Natural killer cell (primary cell): ENCODE results near the gene AP3B1. TPM values are rescaled to one million over a fixed set of nuclear protein-coding genes. Genes with fewer than 3 reads are reported as not detected.
"Not testable (repeated sequence)": the region's sequence is repeated elsewhere in the genome, so short reads cannot be mapped to it uniquely, and the experiment has no call there.

Experiments
- ATAC-seq, 3 donors: fragments of 150-1000 bp in 2 of 3; fragments of 200-7000 bp in 1 of 3; cut with Tn5 transposase; 1 replicate in 1 of 3; 2 replicates in 2 of 3; pipeline ENCODE4 v1.10.0; 2021; ENCODE audit warnings: mild to moderate bottlenecking in 2 of 3, moderate library complexity in 2 of 3
- DNase-seq, 2 donors: peaks; one replicate each; pipeline versions ENCODE4 v3.0.0 to v3.0.0-alpha.2; 2013 to 2021; ENCODE audit warnings: mixed read lengths in 1 of 2
- H3K27ac ChIP-seq: one replicate; pipeline ENCODE4 v1.5.1; 2013; ENCODE audit warnings: mild to moderate bottlenecking, low read length
- H3K27me3 ChIP-seq: one replicate; pipeline ENCODE4 v1.6.1; 2013; ENCODE audit warnings: low read length; ENCODE audit not compliant: control insufficient read depth, insufficient read depth
- H3K36me3 ChIP-seq: one replicate; pipeline ENCODE4 v1.6.1; 2013; ENCODE audit warnings: low read length; ENCODE audit not compliant: control insufficient read depth, insufficient read depth
- H3K4me1 ChIP-seq: one replicate; pipeline ENCODE4 v1.6.1; 2013; ENCODE audit warnings: low read length; ENCODE audit not compliant: control insufficient read depth, insufficient read depth
- H3K4me3 ChIP-seq: one replicate; pipeline ENCODE4 v1.5.1; 2013; ENCODE audit warnings: low read length
- H3K9me3 ChIP-seq: one replicate; pipeline ENCODE4 v1.6.1; 2013; ENCODE audit warnings: low read length; ENCODE audit not compliant: control insufficient read depth, insufficient read depth
- H3K27ac Mint-ChIP-seq, 2 donors: one replicate each; pipeline ENCODE4 v1.8.0; 2022; ENCODE audit warnings: mild to moderate bottlenecking in 2 of 2, mixed read lengths in 2 of 2, moderate library complexity in 1 of 2
- H3K27me3 Mint-ChIP-seq, 2 donors: one replicate each; pipeline ENCODE4 v1.8.0; 2022; ENCODE audit warnings: low read depth in 2 of 2, mixed read lengths in 2 of 2
- H3K36me3 Mint-ChIP-seq: one replicate; pipeline ENCODE4 v1.8.0; 2022; ENCODE audit warnings: mixed read lengths
- H3K4me1 Mint-ChIP-seq, 2 donors: one replicate each; pipeline ENCODE4 v1.8.0; 2022; ENCODE audit warnings: mixed read lengths in 2 of 2
- H3K4me3 Mint-ChIP-seq: one replicate; pipeline ENCODE4 v1.8.0; 2022; ENCODE audit warnings: mild to moderate bottlenecking, moderate library complexity, mixed read lengths
- H3K9me3 Mint-ChIP-seq, 2 donors: one replicate each; pipeline ENCODE4 v1.8.0; 2022; ENCODE audit warnings: mixed read lengths in 2 of 2
- CTCF ChIP-seq: fragments of 200-600 bp; IDR thresholded peaks from one replicate; pipeline ENCODE4 v1.8.0; 2022; ENCODE audit warnings: antibody characterized with exemption
- WGBS: methylation state at CpG from one replicate; pipeline ENCODE4 v1.1.7; 2013; ENCODE audit warnings: missing lambda C conversion rate; ENCODE audit not compliant: insufficient coverage; 5-methylcytosine and 5-hydroxymethylcytosine counted together
- intact Hi-C: fragments of 100-400 bp; cut with micrococcal nuclease; formaldehyde crosslinking; loops from one replicate; pipeline ENCODE4 v1.14.2; 2022
- total RNA-seq, 4 donors: library from RNA; stranded (reverse); fragments of 120-200 nt in 1 of 4; gene quantifications; one replicate each; pipeline versions ENCODE4 v1.2.3 to v1.2.4, GENCODE V29; 2013 to 2022

The AP3B1 gene
- total RNA-seq, 3 donors from 2014 or later (not counting 1 experiment from before 2014, with no cell fraction given): 48.5 to 58.2 (median 56.2) TPM

- Mint-ChIP-seq H3K27me3 (no peaks in the 10 kb centered on the region), H3K36me3 (peaks cover 19% of the 10 kb centered on the region), H3K9me3 (peaks cover 0 to 2% of the 10 kb centered on the region in 2 donors), H3K4me3 (no peak overlapping the region), H3K4me1 (peaks cover 17 to 21% of the 10 kb centered on the region in 2 donors), H3K27ac (no peak overlapping the region)
- ATAC-seq (no peak), DNase-seq (no peak)
- TF ChIP-seq CTCF: no peak
- Histone ChIP-seq H3K4me1 (no peaks in the 10 kb centered on the region), H3K4me3 (no peak overlapping the region), H3K27me3 (no peaks in the 10 kb centered on the region), H3K27ac (no peak overlapping the region), H3K9me3 (no peaks in the 10 kb centered on the region), H3K36me3 (peaks cover 38% of the 10 kb centered on the region)
- intact Hi-C loops: no loop called here
- 90% methylated on average over 5 of the region's 5 CpGs for WGBS
These were observed 116.1 kb downstream of the AP3B1 start for GRCh38 chr5:78178356-78178755.

- ATAC-seq, H3K27ac Mint-ChIP-seq, H3K27me3 Mint-ChIP-seq, intact Hi-C loops, H3K27me3 ChIP-seq, H3K4me3 Mint-ChIP-seq, H3K9me3 ChIP-seq, H3K27ac ChIP-seq, H3K4me3 ChIP-seq, DNase-seq, H3K4me1 ChIP-seq: not testable (repeated sequence)
- H3K4me1 Mint-ChIP-seq: peaks cover 9 to 10% of the 10 kb centered on the region in 2 donors
- peaks cover 18% of the 10 kb centered on the region for H3K36me3 ChIP-seq
- peaks cover 40% of the 10 kb centered on the region for H3K36me3 Mint-ChIP-seq
- WGBS: 100% methylated on average over 1 of the region's 1 CpG
- peaks cover 4 to 10% of the 10 kb centered on the region in 2 donors for H3K9me3 Mint-ChIP-seq
These were observed 124.2 kb downstream of the AP3B1 start for GRCh38 chr5:78170335-78170734.

- H3K9me3 Mint-ChIP-seq: no peaks in the 10 kb centered on the region
- peaks cover 8% of the 10 kb centered on the region for H3K36me3 Mint-ChIP-seq
- Histone ChIP-seq H3K27me3 (no peaks in the 10 kb centered on the region), H3K9me3 (no peaks in the 10 kb centered on the region), H3K4me3 (no peak overlapping the region), H3K4me1 (no peaks in the 10 kb centered on the region), H3K36me3 (peaks cover 12% of the 10 kb centered on the region), H3K27ac (no peak overlapping the region)
- peaks cover 7 to 9% of the 10 kb centered on the region in 2 donors for H3K4me1 Mint-ChIP-seq
- DNase-seq (peak in 1 of 2 donors; percentile 44), ATAC-seq (peak in 1 of 3 donors; percentile 58)
- no peak overlapping the region for H3K27ac Mint-ChIP-seq
- 100% methylated on average over 2 of the region's 3 CpGs for WGBS
- intact Hi-C loops: no loop called here
- peak; percentile 33 for TF ChIP-seq CTCF
- H3K27me3 Mint-ChIP-seq: no peaks in the 10 kb centered on the region
- no peak overlapping the region for H3K4me3 Mint-ChIP-seq
These were observed 132.1 kb downstream of the AP3B1 start for GRCh38 chr5:78162253-78162862.

- no peaks in the 10 kb centered on the region for H3K27me3 ChIP-seq
- WGBS: no CpG with 5 or more reads among the region's 1 CpG
- H3K27ac ChIP-seq: no peak overlapping the region
- Mint-ChIP-seq H3K36me3 (peaks cover 26% of the 10 kb centered on the region), H3K27ac (no peak overlapping the region), H3K9me3 (no peaks in the 10 kb centered on the region), H3K4me3 (no peak overlapping the region), H3K27me3 (no peaks in the 10 kb centered on the region), H3K4me1 (peaks cover 0 to 4% of the 10 kb centered on the region in 2 donors)
- ATAC-seq (no peak), DNase-seq (no peak)
- intact Hi-C loops: no loop called here
- H3K4me1 ChIP-seq: no peaks in the 10 kb centered on the region
- no peak for TF ChIP-seq CTCF
- peaks cover 41% of the 10 kb centered on the region for H3K36me3 ChIP-seq
- no peaks in the 10 kb centered on the region for H3K9me3 ChIP-seq
- H3K4me3 ChIP-seq: no peak overlapping the region
These were observed 137.5 kb downstream of the AP3B1 start for GRCh38 chr5:78157001-78157400.
